SK-N-MC (cell line): ENCODE results near the gene ANKRD20A1.
"Not testable (repeated sequence)": the region's sequence is repeated elsewhere in the genome, so short reads cannot be mapped to it uniquely, and the experiment has no call there.

Source experiments
- EZH2 ChIP-seq: fragments of 200-600 bp; sonication (generic); IDR thresholded peaks from one replicate; pipeline ENCODE4 v1.6.1; 2017; ENCODE audit warnings: antibody characterized with exemption
- FOXP2 ChIP-seq: optimal IDR thresholded peaks from 2 replicates; pipeline ENCODE3; 2011; ENCODE audit warnings: mild to moderate bottlenecking, moderate library complexity; ENCODE audit not compliant: insufficient read depth; ENCODE audit errors: extremely low read length, control extremely low read depth
- POLR2AphosphoS5 ChIP-seq: IDR thresholded peaks from 2 replicates; pipeline ENCODE4 v1.6.1; 2012; ENCODE audit warnings: mild to moderate bottlenecking, low read depth, low read length, borderline replicate concordance

- not testable (repeated sequence) for TF ChIP-seq EZH2, FOXP2, POLR2AphosphoS5
Measured at GRCh38 chr9:67858871-67859270, at the start of gene ANKRD20A1.
